GM23338 (cell line): ENCODE data around the gene ARHGDIA. TPM values are rescaled to one million over a fixed set of nuclear protein-coding genes. Genes with fewer than 3 reads are reported as not detected.

Experiments used
- ATAC-seq: fragments of 200-7000 bp; cut with Tn5 transposase; 3 replicates; pipeline ENCODE4 v1.9.1; 2020
- DNase-seq: peaks from one replicate; pipeline ENCODE4 v3.0.0-alpha.2; 2015; ENCODE audit warnings: low spot score
- H2AFZ ChIP-seq: fragments of 200-600 bp; sonication (generic); 2 replicates; pipeline ENCODE4 v1.8.0; 2016; ENCODE audit warnings: antibody characterized with exemption, mild to moderate bottlenecking, moderate library complexity
- H3F3A ChIP-seq: fragments of 200-600 bp; sonication (generic); replicated peaks from 2 replicates; pipeline ENCODE4 v1.8.0; 2017; ENCODE audit warnings: antibody characterized with exemption, mixed run types, low read depth
- H3K27ac ChIP-seq: fragments of 200-600 bp; sonication (generic); 2 replicates; pipeline ENCODE4 v1.6.1; 2016; ENCODE audit warnings: low read depth
- H3K27me3 ChIP-seq: fragments of 200-600 bp; sonication (generic); 2 replicates; pipeline ENCODE4 v1.8.0; 2016; ENCODE audit warnings: mild to moderate bottlenecking, mixed run types, moderate library complexity; ENCODE audit not compliant: insufficient read depth
- H3K36me3 ChIP-seq: fragments of 200-600 bp; sonication (generic); 2 replicates; pipeline ENCODE4 v1.8.0; 2016; ENCODE audit warnings: mild to moderate bottlenecking; ENCODE audit not compliant: insufficient read depth
- H3K4me1 ChIP-seq: fragments of 200-600 bp; sonication (generic); 2 replicates; pipeline ENCODE4 v1.8.0; 2016; ENCODE audit warnings: mild to moderate bottlenecking, moderate library complexity; ENCODE audit not compliant: insufficient read depth
- H3K4me2 ChIP-seq: fragments of 200-600 bp; sonication (generic); 2 replicates; pipeline ENCODE4 v1.7.1; 2017; ENCODE audit warnings: mixed run types
- H3K4me3 ChIP-seq: fragments of 200-600 bp; sonication (generic); 2 replicates; pipeline ENCODE4 v1.6.1; 2016; ENCODE audit warnings: mixed run types
- H3K79me2 ChIP-seq: fragments of 200-600 bp; sonication (generic); replicated peaks from 2 replicates; pipeline ENCODE4 v1.8.0; 2017; ENCODE audit warnings: mild to moderate bottlenecking; ENCODE audit not compliant: insufficient read depth
- H3K9me2 ChIP-seq: fragments of 200-600 bp; sonication (generic); 2 replicates; pipeline ENCODE4 v1.8.0; 2017; ENCODE audit not compliant: insufficient read depth
- H4K20me1 ChIP-seq: fragments of 200-600 bp; sonication (generic); replicated peaks from 2 replicates; pipeline ENCODE4 v1.8.0; 2017; ENCODE audit warnings: mild to moderate bottlenecking; ENCODE audit not compliant: insufficient read depth
- H3K27ac Mint-ChIP-seq: 2 replicates; pipeline ENCODE4 v1.8.0; 2020; ENCODE audit warnings: inconsistent platforms, mild to moderate bottlenecking, moderate library complexity, mixed read lengths
- H3K27me3 Mint-ChIP-seq: 3 replicates; pipeline ENCODE4 v1.8.0; 2022; ENCODE audit warnings: low read depth, mild to moderate bottlenecking, moderate library complexity, mixed read lengths, inconsistent platforms; ENCODE audit not compliant: insufficient read depth, poor library complexity
- H3K36me3 Mint-ChIP-seq: 3 replicates; pipeline ENCODE4 v1.8.0; 2021; ENCODE audit warnings: low read depth, mild to moderate bottlenecking, inconsistent platforms, moderate library complexity, mixed read lengths
- H3K4me1 Mint-ChIP-seq: 3 replicates; pipeline ENCODE4 v1.8.0; 2020; ENCODE audit warnings: mild to moderate bottlenecking, inconsistent platforms, mixed read lengths
- H3K4me3 Mint-ChIP-seq: 3 replicates; pipeline ENCODE4 v1.8.0; 2021; ENCODE audit warnings: moderate library complexity, mild to moderate bottlenecking, inconsistent platforms, mixed read lengths
- H3K9me3 Mint-ChIP-seq: 3 replicates; pipeline ENCODE4 v1.8.0; 2020; ENCODE audit warnings: moderate library complexity, mild to moderate bottlenecking, inconsistent platforms, mixed read lengths
- CREB1 ChIP-seq: fragments of 250-450 bp; sonication (Bioruptor Pico); IDR thresholded peaks from 2 replicates; pipeline ENCODE4 v1.5.0; 2020; ENCODE audit warnings: low read depth, mild to moderate bottlenecking, moderate library complexity
- CTCF ChIP-seq, 2 experiments: fragments of 200-600 bp in 1 of 2; sonication (generic) in 1 of 2; conservative IDR thresholded peaks; 2 replicates each; pipeline versions ENCODE4 v1.5.1 to v1.6.1; 2016 to 2017; ENCODE audit warnings: antibody characterized with exemption in 2 of 2, low read depth in 2 of 2, mild to moderate bottlenecking in 2 of 2, moderate library complexity in 1 of 2
- ETS1 ChIP-seq: IDR thresholded peaks from 2 replicates; pipeline ENCODE4 v1.6.1; 2016; ENCODE audit warnings: antibody characterized with exemption
- EZH2 ChIP-seq: fragments of 200-600 bp; sonication (generic); IDR thresholded peaks from one replicate; pipeline ENCODE4 v1.8.0; 2017; ENCODE audit warnings: antibody characterized with exemption, mild to moderate bottlenecking, low read depth; ENCODE audit not compliant: unreplicated experiment
- EZH2phosphoT487 ChIP-seq: fragments of 200-600 bp; sonication (generic); IDR thresholded peaks from one replicate; pipeline ENCODE4 v1.8.1; 2018; ENCODE audit warnings: antibody characterized with exemption; ENCODE audit not compliant: unreplicated experiment
- JUNB ChIP-seq: IDR thresholded peaks from one replicate; pipeline ENCODE4 v1.6.1; 2016; ENCODE audit warnings: antibody characterized with exemption; ENCODE audit not compliant: unreplicated experiment
- NANOG ChIP-seq: IDR thresholded peaks from 2 replicates; pipeline ENCODE4 v1.6.1; 2016; ENCODE audit warnings: antibody characterized with exemption, borderline replicate concordance
- POLR2AphosphoS5 ChIP-seq: IDR thresholded peaks from 2 replicates; pipeline ENCODE4 v1.6.1; 2016; ENCODE audit warnings: antibody characterized with exemption, low read depth
- REST ChIP-seq: IDR thresholded peaks from one replicate; pipeline ENCODE4 v1.6.1; 2018; ENCODE audit warnings: antibody characterized with exemption; ENCODE audit not compliant: unreplicated experiment
- STAT1 ChIP-seq: IDR thresholded peaks from one replicate; pipeline ENCODE4 v1.6.1; 2016; ENCODE audit warnings: antibody characterized with exemption; ENCODE audit not compliant: unreplicated experiment
- ZNF114 ChIP-seq: fragments of 250-450 bp; sonication (Bioruptor Pico); IDR thresholded peaks from 2 replicates; pipeline ENCODE4 v1.5.0; 2020; ENCODE audit warnings: mild to moderate bottlenecking, moderate library complexity
- ZNF331 ChIP-seq: fragments of 250-450 bp; sonication (Bioruptor Pico); IDR thresholded peaks from 2 replicates; pipeline ENCODE4 v1.5.0; 2020; ENCODE audit warnings: low read depth, mild to moderate bottlenecking, moderate library complexity
- ZNF462 ChIP-seq: fragments of 250-450 bp; sonication (Bioruptor Pico); IDR thresholded peaks from 2 replicates; pipeline ENCODE4 v1.5.0; 2020; ENCODE audit warnings: mild to moderate bottlenecking, moderate library complexity
- polyA plus RNA-seq: library from polyadenylated mRNA; unstranded; fragments of >200 nt; fragmentation: Nextera tagmentation; extraction: Ambion mirVana; gene quantifications from 2 replicates; pipeline ENCODE4 v1.2.1, GENCODE V29; 2016
- total RNA-seq: library from RNA; depleted of rRNA; stranded (reverse); fragments of >200 nt; shearing (Covaris generic); gene quantifications from 2 replicates; pipeline ENCODE4 v1.2.3, GENCODE V29; 2014

The ARHGDIA gene
- total and polyA plus RNA-seq, 2 experiments from 2014 or later = 125 to 140 TPM

GRCh38 chr17:81840826-81841778 is 30.0 kb downstream of the ARHGDIA start:
- Mint-ChIP-seq H3K27ac (no peak overlapping the region), H3K27me3 (no peaks in the 10 kb centered on the region), H3K4me1 (peaks cover 2% of the 10 kb centered on the region; the same call in 1 of the 3 replicates), H3K36me3 (peaks cover 20% of the 10 kb centered on the region), H3K9me3 (no peaks in the 10 kb centered on the region), H3K4me3 (no peak overlapping the region)
- Histone ChIP-seq H3K27ac (no peak overlapping the region), H3K4me1 (no peaks in the 10 kb centered on the region), H3K79me2 (no peaks in the 10 kb centered on the region), H3K9me2 (no peaks in the 10 kb centered on the region), H3K4me2 (no peak overlapping the region), H2AFZ (no peak overlapping the region), H3F3A (0 out of 2 replicates have a peak, but pooled peaks cover 5% of the 10 kb centered on the region), H3K27me3 (no peaks in the 10 kb centered on the region), H3K4me3 (no peak overlapping the region), H4K20me1 (peaks cover 6% of the 10 kb centered on the region; the same call in 1 of the 2 replicates), H3K36me3 (0 out of 2 replicates have a peak, but pooled peaks cover 7% of the 10 kb centered on the region)
- TF ChIP-seq ETS1 (no peak), STAT1 (no peak), NANOG (no peak), ZNF462 (CRISPR knock-in tag) (no peak), CTCF (conservative IDR thresholded peaks at IDR 0.05; ENCODE audit: low read depth in 2 of 2) (no peak), ZNF331 (CRISPR knock-in tag) (no peak), ZNF114 (CRISPR knock-in tag) (no peak), EZH2 (no peak), JUNB (no peak), EZH2phosphoT487 (no peak), POLR2AphosphoS5 (no peak), REST (no peak), CREB1 (CRISPR knock-in tag) (no peak)
- DNase-seq (peak; percentile 37), ATAC-seq (peak; percentile 36)
